SHP77 treated with DMSO at 0.1 percent for 48 hours (cell line): ENCODE measurements around the gene PNMA1.
A peak's percentile ranks its signal among the peaks of the same experiment; 100 is the strongest.

Source experiments
- DNase-seq: peaks from one replicate; lab custom pipeline; 2025; lab: John Stamatoyannopoulos, UW

Gene PNMA1

GRCh38 chr14:73736842-73737241 is 22.7 kb upstream of the PNMA1 start:
- no peak for DNase-seq

GRCh38 chr14:73732006-73732405 is 17.8 kb upstream of the PNMA1 start:
- DNase-seq = no peak

- DNase-seq = no peak
Measured at GRCh38 chr14:73731111-73731510, 16.9 kb upstream of the PNMA1 start.

- DNase-seq = no peak
Measured at GRCh38 chr14:73729556-73730265, 15.5 kb upstream of the PNMA1 start.

GRCh38 chr14:73728717-73729330 is 14.6 kb upstream of the PNMA1 start:
- DNase-seq = peak; percentile 73

GRCh38 chr14:73727166-73727565 is 13.0 kb upstream of the PNMA1 start:
- DNase-seq = no peak

DNA sequence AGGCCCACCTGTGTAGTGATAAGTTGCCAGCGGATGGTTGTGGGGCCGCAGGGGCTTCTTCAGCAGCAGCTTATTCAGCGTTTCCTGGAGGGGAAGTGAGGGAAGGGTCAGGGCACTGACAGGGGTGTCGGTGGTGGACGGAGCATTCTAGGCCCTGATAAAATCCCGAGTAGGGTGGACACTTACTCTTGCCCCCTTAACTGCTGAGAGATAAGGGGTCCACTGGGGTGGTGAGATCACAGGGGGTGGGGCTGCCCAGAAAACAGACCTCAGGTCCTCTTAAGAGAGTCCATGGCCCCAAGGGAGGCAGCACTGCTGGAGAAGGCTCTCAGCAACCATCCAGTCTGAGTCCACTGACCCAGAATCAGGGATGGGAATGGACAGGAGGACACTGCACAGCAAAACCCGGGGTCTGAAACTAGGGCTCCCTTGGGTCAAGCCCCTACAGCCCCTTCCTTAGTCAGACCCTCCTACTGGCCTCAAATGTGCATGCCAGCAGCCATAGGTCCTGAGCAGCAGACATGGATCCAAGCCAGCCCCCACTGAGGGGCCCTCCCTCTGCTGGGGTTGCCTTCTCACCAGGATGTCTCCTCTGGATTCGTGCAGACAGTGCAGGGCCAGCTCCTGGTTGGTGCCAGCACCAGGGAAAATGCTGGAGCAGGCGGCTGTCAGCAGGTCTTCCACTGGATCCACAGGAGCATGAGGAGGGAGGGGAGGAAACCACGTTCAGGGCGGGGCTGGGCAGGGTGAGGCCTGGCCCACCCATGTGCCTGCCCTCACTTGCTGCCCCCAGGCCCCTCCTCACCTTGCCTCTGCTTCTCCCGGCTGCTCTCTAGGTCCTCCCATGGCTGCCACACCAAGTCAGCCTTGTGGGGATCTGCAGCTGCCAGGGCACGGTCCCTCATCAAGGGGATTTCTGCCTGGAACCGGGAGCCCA is 12.1 kb upstream of the PNMA1 start:
- DNase-seq = no peak

DNA sequence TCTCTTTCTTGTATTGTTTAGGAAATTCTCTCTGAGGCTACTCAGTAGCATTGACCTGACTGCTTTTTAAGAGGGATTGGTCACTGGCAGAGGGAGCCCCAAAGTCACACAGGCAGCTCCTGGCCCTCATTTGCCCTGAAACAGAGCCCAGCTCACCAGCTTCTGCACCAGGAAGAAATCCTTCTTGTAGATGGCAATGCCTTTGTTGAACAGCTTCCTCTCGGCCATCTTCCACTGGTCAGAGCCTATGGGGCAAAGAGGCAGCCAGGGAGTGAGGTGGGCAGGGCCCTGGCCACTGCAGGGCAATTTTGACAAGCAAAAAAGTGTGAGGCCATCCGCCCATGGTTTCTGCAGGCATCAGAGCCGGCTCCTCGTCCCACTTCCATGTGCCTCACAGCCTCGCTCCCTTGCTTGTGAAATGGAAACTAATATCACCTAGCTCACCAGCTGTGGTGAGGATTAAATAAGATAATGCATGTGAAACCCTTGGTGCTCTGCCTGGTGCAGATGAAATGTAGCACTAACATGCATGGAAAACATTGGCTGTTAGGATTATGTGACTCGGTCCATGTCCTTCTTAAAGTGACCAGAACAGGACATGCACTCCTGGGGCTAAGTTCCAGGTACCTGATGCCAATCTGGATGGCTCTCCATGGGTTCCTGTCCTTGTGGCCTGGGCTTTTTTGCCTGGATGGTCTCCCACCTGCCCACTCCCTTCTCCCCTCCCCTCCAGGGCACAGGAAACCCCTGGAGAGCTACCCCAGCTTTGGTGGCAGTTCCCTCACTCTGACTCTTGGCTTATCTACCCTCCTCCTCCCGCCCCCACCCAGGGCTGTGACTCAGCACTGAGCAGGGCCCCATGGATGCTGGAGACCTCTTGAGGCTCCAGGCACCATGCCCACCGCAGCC is 11.2 kb upstream of the PNMA1 start:
- no peak for DNase-seq

DNA sequence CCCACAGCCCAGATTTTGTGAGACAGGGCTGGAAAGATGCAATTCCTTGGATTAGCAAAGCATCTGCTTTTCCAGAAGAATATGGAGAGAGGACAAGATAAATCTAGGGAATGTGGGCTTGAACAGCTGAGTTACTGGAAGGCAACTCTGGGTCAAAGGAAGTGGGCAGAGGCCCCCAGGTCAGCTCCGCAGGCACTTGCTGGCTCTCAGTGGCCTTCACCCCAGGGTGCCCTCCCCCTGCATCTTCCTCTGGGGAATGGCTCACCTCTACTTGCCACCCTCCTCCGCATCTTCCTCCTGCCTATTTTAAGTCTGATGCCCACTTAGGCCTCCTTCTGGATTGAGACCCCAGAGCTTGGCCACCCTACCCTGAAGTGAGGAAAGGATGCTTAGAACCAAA is 10.5 kb upstream of the PNMA1 start:
- DNase-seq = no peak

GRCh38 chr14:73723797-73724661 is 9.8 kb upstream of the PNMA1 start:
- no peak for DNase-seq

DNA sequence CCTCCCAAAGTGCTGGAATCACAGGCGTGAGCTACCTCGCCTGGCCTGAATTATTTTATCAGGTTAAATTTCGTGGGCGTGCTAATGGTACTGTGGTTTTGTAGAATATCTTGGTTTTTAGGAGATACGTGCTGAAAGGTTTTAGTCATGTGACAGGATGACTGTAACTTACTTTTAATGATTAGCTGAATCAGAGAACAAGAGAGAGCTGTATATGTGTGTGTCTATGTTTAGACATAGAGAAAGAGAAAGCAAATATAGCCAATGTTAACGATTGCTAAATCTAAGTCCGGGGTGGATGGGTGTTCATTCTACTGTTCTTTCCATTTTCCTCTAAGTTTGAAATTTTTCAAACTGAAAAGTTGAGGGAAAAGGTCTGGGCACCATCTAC is 9.2 kb upstream of the PNMA1 start:
- DNase-seq = no peak

DNA sequence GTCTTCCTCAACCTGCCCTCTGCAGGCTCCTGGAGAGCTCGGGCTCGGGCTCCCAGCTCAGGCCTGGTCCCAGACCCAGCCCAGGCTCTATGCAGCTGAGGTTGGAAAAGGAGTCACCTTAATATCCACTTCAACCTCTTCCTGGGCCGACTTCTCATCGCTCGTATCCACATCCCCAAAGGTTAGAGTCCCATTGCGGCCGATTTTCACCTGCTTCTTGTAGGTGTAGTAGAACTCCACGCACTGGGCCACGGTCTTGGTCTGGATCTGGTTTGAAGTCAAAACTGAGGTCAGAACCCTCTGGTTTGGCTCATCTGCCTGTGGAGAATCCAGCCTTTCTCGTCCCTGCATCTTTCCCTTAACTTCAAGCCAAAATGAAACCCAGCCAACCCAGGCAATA is 8.4 kb upstream of the PNMA1 start:
- DNase-seq = no peak

DNA sequence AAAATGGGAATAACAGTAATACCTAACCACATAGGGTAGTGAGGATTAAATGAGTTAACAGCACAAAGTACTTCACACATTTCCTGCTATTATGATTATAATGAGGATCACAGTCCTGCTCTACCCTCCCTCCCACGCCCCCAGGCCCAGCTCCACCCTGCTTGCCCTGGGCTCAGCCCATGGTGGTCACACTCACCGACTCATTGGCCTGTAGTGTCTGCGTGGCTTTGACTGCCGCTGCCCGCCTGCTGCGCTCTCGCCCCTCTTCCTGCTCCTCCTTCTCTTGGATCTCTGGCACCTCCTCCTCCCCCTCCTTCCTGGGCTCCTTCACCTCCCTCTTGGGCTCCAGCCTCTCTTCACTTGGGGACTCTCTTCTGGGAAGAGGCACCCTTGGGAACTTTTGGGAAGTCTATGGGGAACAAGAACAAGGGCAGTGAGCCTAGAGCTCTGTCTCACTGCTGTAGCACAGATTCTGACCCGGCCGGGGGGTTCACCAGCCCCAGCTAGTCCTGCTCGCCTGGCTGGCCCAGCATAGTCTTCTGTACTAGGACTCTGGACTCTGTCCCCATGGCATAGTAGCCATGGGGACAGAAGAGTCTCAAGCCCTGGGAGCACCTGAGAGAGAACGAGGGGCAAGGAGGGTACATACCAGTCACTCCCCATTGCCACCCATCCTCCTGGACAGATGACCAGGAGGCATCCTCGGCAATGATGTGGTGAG is 7.1 kb upstream of the PNMA1 start:
- DNase-seq = no peak

GRCh38 chr14:73720636-73721035 is 6.5 kb upstream of the PNMA1 start:
- no peak for DNase-seq

DNA sequence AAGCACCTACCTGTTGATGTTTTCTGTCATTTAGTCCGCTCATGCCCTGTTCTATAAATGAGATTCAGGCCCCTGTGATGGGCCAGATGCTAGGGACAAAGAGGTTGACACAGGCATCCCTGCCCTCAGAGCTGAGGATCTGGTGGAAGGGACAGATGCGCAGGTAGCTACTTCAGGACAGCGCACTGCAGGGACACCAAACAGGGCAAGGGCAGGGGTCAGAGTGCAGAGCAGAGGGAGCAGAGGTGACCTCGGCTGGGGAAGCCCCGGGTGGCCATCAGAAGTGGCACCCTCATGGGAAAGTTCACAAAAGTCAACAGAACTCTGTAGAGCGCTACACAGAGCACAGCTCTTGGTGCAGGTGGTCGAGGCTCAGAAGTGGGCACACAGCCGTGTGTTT is 5.6 kb upstream of the PNMA1 start:
- no peak for DNase-seq

DNA sequence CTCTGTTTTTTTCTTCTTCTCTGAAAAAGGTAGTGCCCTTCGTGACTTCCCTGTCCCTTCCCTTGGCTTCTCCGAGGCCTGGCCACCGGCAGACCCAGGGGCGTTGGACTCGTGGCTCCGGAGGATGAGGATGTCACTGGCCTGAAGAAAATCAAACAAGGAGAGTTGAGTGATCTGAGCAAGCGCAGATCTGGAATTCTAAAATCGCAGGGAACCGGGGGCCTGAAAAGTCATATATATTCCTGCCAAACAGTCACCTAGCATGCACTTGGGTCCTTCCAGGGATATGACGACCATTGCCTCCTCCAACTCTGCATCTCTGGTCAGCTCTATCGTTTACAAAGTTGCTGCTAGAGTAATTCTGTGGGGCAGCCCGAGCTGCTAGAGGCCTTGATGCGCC is 5.2 kb upstream of the PNMA1 start:
- no peak for DNase-seq

DNA sequence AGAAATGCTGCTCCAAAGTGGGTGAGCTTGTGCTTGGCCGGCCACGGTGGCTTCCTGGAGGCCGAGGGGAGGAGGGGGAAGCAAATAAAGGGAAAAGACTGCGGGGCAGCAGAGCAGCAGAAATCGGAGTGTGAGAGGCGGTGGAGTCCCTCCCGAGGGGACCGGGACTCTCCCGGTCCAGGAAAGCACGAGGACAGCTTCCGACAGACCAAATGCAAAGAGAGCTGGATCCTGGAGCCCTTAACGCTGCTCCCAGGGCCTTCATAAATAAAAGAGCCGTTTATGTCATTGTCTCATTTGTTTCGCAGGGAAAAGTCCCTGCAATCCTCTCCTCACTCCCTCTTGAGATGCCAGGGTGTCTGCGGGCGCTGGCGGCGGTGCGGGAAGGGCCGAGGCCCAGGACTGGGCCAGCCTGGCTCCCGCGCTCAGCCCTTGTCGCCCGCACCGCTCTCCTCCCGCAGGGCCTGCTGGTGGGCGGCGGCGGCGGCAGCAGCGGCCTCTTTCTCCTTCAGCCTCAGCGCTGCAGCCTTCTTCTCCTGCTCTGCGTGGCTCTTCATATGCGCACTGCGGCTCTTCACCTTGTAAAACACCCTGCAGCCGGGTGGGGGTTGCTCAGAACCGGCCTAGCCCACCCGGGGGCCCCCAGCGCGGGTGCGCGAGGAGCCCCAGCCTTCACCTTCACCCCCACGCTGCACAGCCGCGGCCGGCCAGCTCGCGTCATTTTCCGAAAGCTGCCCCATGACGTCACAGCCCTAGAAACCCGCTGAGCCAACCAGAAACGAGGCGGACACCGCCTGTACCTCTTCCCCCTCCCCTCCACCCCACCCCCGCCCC is 4.5 kb upstream of the PNMA1 start:
- DNase-seq = no peak

GRCh38 chr14:73717711-73718417 is 3.7 kb upstream of the PNMA1 start:
- no peak for DNase-seq

- DNase-seq = no peak
Measured at GRCh38 chr14:73717266-73717665, 3.1 kb upstream of the PNMA1 start.
